DMS114 treated with DMSO at 0.1 percent for 48 hours (cell line): ENCODE results near the gene NRP2.

Experiments
- DNase-seq: peaks from one replicate; lab custom pipeline; 2025; ENCODE audit not compliant: unreplicated experiment; lab: John Stamatoyannopoulos, UW

The NRP2 gene

GRCh38 chr2:205659922-205660321 lies 22.4 kb upstream of the NRP2 start:
- DNase-seq: no peak

GRCh38 chr2:205660521-205661124 lies 21.7 kb upstream of the NRP2 start:
- no peak for DNase-seq

- DNase-seq: no peak
Observed at GRCh38 chr2:205661281-205661680, 21.0 kb upstream of the NRP2 start.

- no peak for DNase-seq
Observed at GRCh38 chr2:205662206-205662965, 19.9 kb upstream of the NRP2 start.

- DNase-seq: no peak
Observed at GRCh38 chr2:205665791-205666190, 16.5 kb upstream of the NRP2 start.

- DNase-seq: no peak
Observed at GRCh38 chr2:205670292-205670691, 12.0 kb upstream of the NRP2 start.

GRCh38 chr2:205673312-205673711 lies 9.0 kb upstream of the NRP2 start:
- DNase-seq: no peak

- DNase-seq: peak; percentile 78
Observed at GRCh38 chr2:205675861-205676516, 6.3 kb upstream of the NRP2 start.

- no peak for DNase-seq
Observed at GRCh38 chr2:205678541-205679142, 3.7 kb upstream of the NRP2 start.

- no peak for DNase-seq
Observed at GRCh38 chr2:205679410-205680009, 2.8 kb upstream of the NRP2 start.

- DNase-seq: peak; percentile 42
Observed at GRCh38 chr2:205680067-205680466, 2.2 kb upstream of the NRP2 start.

- no peak for DNase-seq
Observed at GRCh38 chr2:205680903-205681302, 1.4 kb upstream of the NRP2 start.

GRCh38 chr2:205681401-205682238 lies 681 bp upstream of the NRP2 start:
- no peak for DNase-seq

GRCh38 chr2:205682971-205683501 lies 735 bp downstream of the NRP2 start:
- no peak for DNase-seq

GRCh38 chr2:205683502-205684367 lies 1.4 kb downstream of the NRP2 start:
- DNase-seq: no peak

- no peak for DNase-seq
Observed at GRCh38 chr2:205684871-205685313, 2.6 kb downstream of the NRP2 start.

- no peak for DNase-seq
Observed at GRCh38 chr2:205685314-205686055, 3.2 kb downstream of the NRP2 start.

GRCh38 chr2:205686056-205686782 lies 3.9 kb downstream of the NRP2 start:
- no peak for DNase-seq
